Esophagus muscularis mucosa (tissue), 4 donors: ENCODE results near the gene ENOX2. TPM values are rescaled to one million over a fixed set of nuclear protein-coding genes. Genes with fewer than 3 reads are reported as not detected.
"Not testable (repeated sequence)": the region's sequence is repeated elsewhere in the genome, so short reads cannot be mapped to it uniquely, and the experiment has no call there.

Source experiments
- DNase-seq: peaks from one replicate; pipeline ENCODE4 v3.0.0-alpha.2; 2017; ENCODE audit errors: extremely low spot score
- H3K27ac ChIP-seq, 4 donors: fragments of 200-600 bp; sonication (generic); replicated peaks in 1 of 4; 1 replicate in 3 of 4; 2 replicates in 1 of 4; pipeline ENCODE4 v1.5.1; 2016 to 2019; ENCODE audit warnings: mild to moderate bottlenecking in 1 of 4
- H3K27me3 ChIP-seq, 4 donors: fragments of 200-600 bp; sonication (generic); one replicate each; pipeline versions ENCODE4 v1.5.1 to v1.6.0; 2016 to 2019
- H3K36me3 ChIP-seq, 4 donors: fragments of 200-600 bp; sonication (generic); one replicate each; pipeline ENCODE4 v1.5.1; 2016 to 2019
- H3K4me1 ChIP-seq, 4 donors: fragments of 200-600 bp; sonication (generic); one replicate each; pipeline ENCODE4 v1.5.1; 2016 to 2019
- H3K4me3 ChIP-seq, 4 donors: fragments of 200-600 bp; sonication (generic); 1 replicate in 2 of 4; 2 replicates in 2 of 4; pipeline ENCODE4 v1.5.1; 2016 to 2019; ENCODE audit warnings: mild to moderate bottlenecking in 4 of 4, moderate library complexity in 1 of 4
- H3K9me3 ChIP-seq, 4 donors: fragments of 200-600 bp; sonication (generic); 1 replicate in 3 of 4; 2 replicates in 1 of 4; pipeline ENCODE4 v1.5.1; 2016 to 2019
- CTCF ChIP-seq, 3 experiments: fragments of 200-600 bp in 2 of 3; fragments of 450-650 bp in 1 of 3; sonication (generic) in 2 of 3; IDR thresholded peaks; one replicate each; pipeline ENCODE4 v1.5.1; 2017 to 2019; ENCODE audit warnings: antibody characterized with exemption in 3 of 3, mild to moderate bottlenecking in 2 of 3, moderate library complexity in 1 of 3
- EP300 ChIP-seq: sonication (generic); formaldehyde crosslinking; IDR thresholded peaks from one replicate; pipeline ENCODE4 v1.6.1; 2017; ENCODE audit warnings: antibody characterized with exemption
- POLR2A ChIP-seq: fragments of 450-650 bp; IDR thresholded peaks from one replicate; pipeline ENCODE4 v1.6.1; 2017; ENCODE audit warnings: antibody characterized with exemption, moderate library complexity, mild to moderate bottlenecking, low read depth
- POLR2AphosphoS5 ChIP-seq, 2 donors: sonication (generic); formaldehyde crosslinking; IDR thresholded peaks; one replicate each; pipeline ENCODE4 v1.6.1; 2017; ENCODE audit warnings: antibody characterized with exemption in 2 of 2
- WGBS: methylation state at CpG from one replicate; pipeline ENCODE4 v1.1.5; 2018; 5-methylcytosine and 5-hydroxymethylcytosine counted together
- intact Hi-C: fragments of 100-400 bp; cut with DNase I; formaldehyde crosslinking; loops from one replicate; pipeline ENCODE4 v1.15.1; 2023
- total RNA-seq, 4 donors: library from RNA; depleted of rRNA; stranded (reverse); fragments of >200 nt; gene quantifications; one replicate each; pipeline versions ENCODE4 v1.1.0 to v1.2.1, GENCODE V29; 2016

ENOX2 gene
- total RNA-seq, 4 donors from 2014 or later: 12.4 to 17.1 (median 15.5) TPM

GRCh38 chrX:130933358-130933757 is 30.3 kb upstream of the ENOX2 start:
- TF ChIP-seq CTCF (IDR thresholded peaks at IDR 0.05): no peak
- TF ChIP-seq POLR2A: no peak
- TF ChIP-seq POLR2AphosphoS5 (IDR thresholded peaks at IDR 0.05): no peak
- TF ChIP-seq EP300: no peak
- Histone ChIP-seq H3K27ac (no peak overlapping the region), H3K27me3 (no peaks in the 10 kb centered on the region), H3K9me3 (no peaks in the 10 kb centered on the region), H3K4me3 (no peak overlapping the region), H3K4me1 (no peaks in the 10 kb centered on the region), H3K36me3 (no peaks in the 10 kb centered on the region)
- intact Hi-C loops: no loop called here
- DNase-seq: no peak
- 68% methylated on average over 2 of the region's 2 CpGs for WGBS

GRCh38 chrX:130920405-130920804 is 17.4 kb upstream of the ENOX2 start:
- H3K36me3 ChIP-seq, intact Hi-C loops, H3K27ac ChIP-seq, H3K27me3 ChIP-seq, H3K4me3 ChIP-seq, H3K9me3 ChIP-seq, H3K4me1 ChIP-seq, DNase-seq: not testable (repeated sequence)
- WGBS: 33% methylated on average over 2 of the region's 2 CpGs

GRCh38 chrX:130919676-130920075 is 16.7 kb upstream of the ENOX2 start:
- not testable (repeated sequence) for H3K36me3 ChIP-seq, H3K27ac ChIP-seq, H3K4me3 ChIP-seq, H3K27me3 ChIP-seq, H3K9me3 ChIP-seq, DNase-seq, H3K4me1 ChIP-seq
- intact Hi-C loops: loop anchor here (5.0 to 10.0 kb wide), 4 partner anchors 377 to 1315 kb away; partner anchors contain the start of gene SLC25A14
- WGBS: no CpG with 5 or more reads among the region's 1 CpG

- DNase-seq, H3K9me3 ChIP-seq, H3K4me3 ChIP-seq, H3K4me1 ChIP-seq, H3K27ac ChIP-seq, H3K36me3 ChIP-seq, H3K27me3 ChIP-seq: not testable (repeated sequence)
- WGBS: 36% methylated on average over 2 of the region's 2 CpGs
- intact Hi-C loops: loop anchor here (5.0 to 10.0 kb wide), 4 partner anchors 376 to 1314 kb away; partner anchors contain the start of gene SLC25A14
These were observed 15.5 kb upstream of the ENOX2 start for GRCh38 chrX:130918498-130918897.

- H3K27ac ChIP-seq: no peak overlapping the region
- no peak for DNase-seq
- no peak overlapping the region for H3K4me3 ChIP-seq
- no peak for TF ChIP-seq POLR2A
- TF ChIP-seq POLR2AphosphoS5 (IDR thresholded peaks at IDR 0.05): no peak
- peak; percentile 59 to 78 (median 66) for TF ChIP-seq CTCF (IDR thresholded peaks at IDR 0.05)
- TF ChIP-seq EP300: no peak
- H3K27me3 ChIP-seq: no peaks in the 10 kb centered on the region
- WGBS: 29% methylated on average over 7 of the region's 7 CpGs
- no peaks in the 10 kb centered on the region for H3K4me1 ChIP-seq
- H3K36me3 ChIP-seq: no peaks in the 10 kb centered on the region
- H3K9me3 ChIP-seq: no peaks in the 10 kb centered on the region
- intact Hi-C loops: loop anchor here (5.0 to 10.0 kb wide), 4 partner anchors 375 to 1312 kb away; partner anchors contain the start of gene SLC25A14
These were observed 13.8 kb upstream of the ENOX2 start for GRCh38 chrX:130916636-130917422.

- Histone ChIP-seq H3K27ac (no peak overlapping the region), H3K36me3 (no peaks in the 10 kb centered on the region), H3K27me3 (no peaks in the 10 kb centered on the region), H3K4me1 (no peaks in the 10 kb centered on the region), H3K4me3 (no peak overlapping the region), H3K9me3 (no peaks in the 10 kb centered on the region)
- no peak for DNase-seq
- TF ChIP-seq POLR2A: no peak
- TF ChIP-seq CTCF (IDR thresholded peaks at IDR 0.05): no peak
- TF ChIP-seq POLR2AphosphoS5 (IDR thresholded peaks at IDR 0.05): no peak
- TF ChIP-seq EP300: no peak
- intact Hi-C loops: loop anchor here (5.0 to 10.0 kb wide), 4 partner anchors 373 to 1311 kb away; partner anchors contain the start of gene SLC25A14
These were observed 12.3 kb upstream of the ENOX2 start for GRCh38 chrX:130915302-130915701.
